HEK293 (cell line): ENCODE measurements around the gene EME2.

Source experiments
- EGR2 ChIP-seq: fragments of 450-650 bp; formaldehyde crosslinking; IDR thresholded peaks from 2 replicates; pipeline ENCODE4 v1.5.1; 2016; ENCODE audit warnings: low read depth, missing biosample characterization, missing genetic modification characterization
- GFI1B ChIP-seq: fragments of 450-650 bp; formaldehyde crosslinking; IDR thresholded peaks from 2 replicates; pipeline ENCODE4 v1.5.1; 2016; ENCODE audit warnings: missing biosample characterization, missing genetic modification characterization
- KLF1 ChIP-seq: fragments of 450-650 bp; formaldehyde crosslinking; IDR thresholded peaks from 2 replicates; pipeline ENCODE4 v1.5.1; 2016; ENCODE audit warnings: missing biosample characterization, missing genetic modification characterization
- KLF8 ChIP-seq: fragments of 450-650 bp; formaldehyde crosslinking; IDR thresholded peaks from 2 replicates; pipeline ENCODE4 v1.5.1; 2016; ENCODE audit warnings: missing biosample characterization, missing genetic modification characterization
- SP3 ChIP-seq: fragments of 450-650 bp; formaldehyde crosslinking; IDR thresholded peaks from 2 replicates; pipeline ENCODE4 v1.5.1; 2016; ENCODE audit warnings: missing biosample characterization, missing genetic modification characterization
- YY1 ChIP-seq: fragments of 450-650 bp; formaldehyde crosslinking; IDR thresholded peaks from 2 replicates; pipeline ENCODE4 v1.5.1; 2018; ENCODE audit warnings: missing biosample characterization, missing genetic modification characterization
- ZBTB1 ChIP-seq: fragments of 450-650 bp; formaldehyde crosslinking; IDR thresholded peaks from 2 replicates; pipeline ENCODE4 v1.5.1; 2016; ENCODE audit warnings: missing biosample characterization, missing genetic modification characterization
- ZNF112 ChIP-seq: fragments of 450-650 bp; formaldehyde crosslinking; IDR thresholded peaks from 2 replicates; pipeline ENCODE4 v1.5.0; 2017; ENCODE audit warnings: missing biosample characterization, missing genetic modification characterization
- ZNF16 ChIP-seq: fragments of 450-650 bp; formaldehyde crosslinking; IDR thresholded peaks from 2 replicates; pipeline ENCODE4 v1.5.1; 2016; ENCODE audit warnings: low read depth, missing biosample characterization, missing genetic modification characterization
- ZNF169 ChIP-seq: fragments of 450-650 bp; formaldehyde crosslinking; IDR thresholded peaks from 2 replicates; pipeline ENCODE4 v1.5.1; 2016; ENCODE audit warnings: missing biosample characterization, missing genetic modification characterization
- ZNF221 ChIP-seq: fragments of 450-650 bp; formaldehyde crosslinking; IDR thresholded peaks from 2 replicates; pipeline ENCODE4 v1.5.1; 2017; ENCODE audit warnings: missing biosample characterization, missing genetic modification characterization, borderline replicate concordance
- ZNF24 ChIP-seq: fragments of 450-650 bp; formaldehyde crosslinking; IDR thresholded peaks from 2 replicates; pipeline ENCODE4 v1.5.1; 2016; ENCODE audit warnings: missing biosample characterization, missing genetic modification characterization
- ZNF266 ChIP-seq: fragments of 450-650 bp; formaldehyde crosslinking; IDR thresholded peaks from 2 replicates; pipeline ENCODE4 v1.5.1; 2016; ENCODE audit warnings: missing biosample characterization, missing genetic modification characterization, low read depth
- ZNF548 ChIP-seq: fragments of 450-650 bp; formaldehyde crosslinking; IDR thresholded peaks from 2 replicates; pipeline ENCODE4 v1.5.1; 2016; ENCODE audit warnings: missing biosample characterization, missing genetic modification characterization
- ZNF629 ChIP-seq: fragments of 450-650 bp; formaldehyde crosslinking; IDR thresholded peaks from 2 replicates; pipeline ENCODE4 v1.5.1; 2017; ENCODE audit warnings: missing biosample characterization, missing genetic modification characterization
- ZNF658 ChIP-seq: fragments of 450-650 bp; formaldehyde crosslinking; IDR thresholded peaks from 2 replicates; pipeline ENCODE4; 2016; ENCODE audit warnings: missing biosample characterization, missing genetic modification characterization
- ZSCAN16 ChIP-seq: fragments of 450-650 bp; formaldehyde crosslinking; IDR thresholded peaks from 2 replicates; pipeline ENCODE4 v1.5.1; 2016; ENCODE audit warnings: missing biosample characterization, missing genetic modification characterization
- TF ChIP-seq, protein P1 (sequence below): fragments of 450-650 bp; formaldehyde crosslinking; IDR thresholded peaks from 2 replicates; pipeline ENCODE4 v1.5.1; 2016; ENCODE audit warnings: missing biosample characterization, missing genetic modification characterization
- TF ChIP-seq, protein P2 (sequence below): fragments of 450-650 bp; formaldehyde crosslinking; IDR thresholded peaks from 2 replicates; pipeline ENCODE4 v1.5.1; 2016; ENCODE audit warnings: missing biosample characterization, missing genetic modification characterization
- TF ChIP-seq, protein P3 (sequence below): fragments of 450-650 bp; IDR thresholded peaks from 2 replicates; pipeline ENCODE4 v1.5.1; 2018; ENCODE audit warnings: missing biosample characterization, mild to moderate bottlenecking, missing genetic modification characterization
- TF ChIP-seq, protein P4 (sequence below): fragments of 450-650 bp; formaldehyde crosslinking; optimal IDR thresholded peaks from 2 replicates; pipeline ENCODE3; 2016; ENCODE audit warnings: missing biosample characterization, mild to moderate bottlenecking, missing genetic modification characterization
- TF ChIP-seq, protein P5 (sequence below): fragments of 450-650 bp; formaldehyde crosslinking; IDR thresholded peaks from 2 replicates; pipeline ENCODE4 v1.5.1; 2016; ENCODE audit warnings: missing biosample characterization, missing genetic modification characterization
- TF ChIP-seq, protein P6 (sequence below): fragments of 450-650 bp; formaldehyde crosslinking; IDR thresholded peaks from 2 replicates; pipeline ENCODE4 v1.5.1; 2016; ENCODE audit warnings: missing biosample characterization, missing genetic modification characterization

Gene EME2

DNA sequence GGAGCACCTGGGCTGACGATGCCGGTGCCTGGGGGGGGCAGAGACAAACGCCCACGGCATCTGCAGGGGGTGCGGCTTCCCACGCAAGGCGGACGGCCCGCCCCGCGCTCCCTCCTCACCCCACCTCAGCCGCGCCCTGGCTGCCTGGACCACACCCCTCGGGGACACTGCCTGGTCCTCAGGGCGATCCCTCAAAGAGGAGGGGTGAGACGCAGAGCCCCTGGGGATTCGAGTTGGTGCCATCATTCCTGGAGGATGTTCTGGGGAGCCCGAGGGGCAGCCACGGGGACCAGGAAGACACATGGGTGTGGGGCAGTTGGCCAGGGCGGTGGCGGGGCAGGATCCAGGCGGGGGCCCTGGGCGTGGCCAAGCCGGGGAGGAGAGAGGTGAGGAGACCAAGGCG, 17.0 kb downstream of the EME2 start (continued):
- TF ChIP-seq ZNF112 (tag by site-specific recombination) = no peak
- TF ChIP-seq, protein P1, sequence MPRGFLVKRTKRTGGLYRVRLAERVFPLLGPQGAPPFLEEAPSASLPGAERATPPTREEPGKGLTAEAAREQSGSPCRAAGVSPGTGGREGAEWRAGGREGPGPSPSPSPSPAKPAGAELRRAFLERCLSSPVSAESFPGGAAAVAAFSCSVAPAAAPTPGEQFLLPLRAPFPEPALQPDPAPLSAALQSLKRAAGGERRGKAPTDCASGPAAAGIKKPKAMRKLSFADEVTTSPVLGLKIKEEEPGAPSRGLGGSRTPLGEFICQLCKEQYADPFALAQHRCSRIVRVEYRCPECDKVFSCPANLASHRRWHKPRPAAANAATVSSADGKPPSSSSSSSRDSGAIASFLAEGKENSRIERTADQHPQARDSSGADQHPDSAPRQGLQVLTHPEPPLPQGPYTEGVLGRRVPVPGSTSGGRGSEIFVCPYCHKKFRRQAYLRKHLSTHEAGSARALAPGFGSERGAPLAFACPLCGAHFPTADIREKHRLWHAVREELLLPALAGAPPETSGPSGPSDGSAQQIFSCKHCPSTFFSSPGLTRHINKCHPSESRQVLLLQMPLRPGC = no peak
- TF ChIP-seq ZNF548 = no peak
- no peak for TF ChIP-seq ZNF266 (tag by site-specific recombination)
- TF ChIP-seq KLF8 (tag by site-specific recombination) = peak; percentile 78; the same call in 1 of the 2 replicates
- no peak for TF ChIP-seq YY1
- no peak for TF ChIP-seq ZNF16
- no peak for TF ChIP-seq ZNF658 (tag by site-specific recombination)
- TF ChIP-seq, protein P2, sequence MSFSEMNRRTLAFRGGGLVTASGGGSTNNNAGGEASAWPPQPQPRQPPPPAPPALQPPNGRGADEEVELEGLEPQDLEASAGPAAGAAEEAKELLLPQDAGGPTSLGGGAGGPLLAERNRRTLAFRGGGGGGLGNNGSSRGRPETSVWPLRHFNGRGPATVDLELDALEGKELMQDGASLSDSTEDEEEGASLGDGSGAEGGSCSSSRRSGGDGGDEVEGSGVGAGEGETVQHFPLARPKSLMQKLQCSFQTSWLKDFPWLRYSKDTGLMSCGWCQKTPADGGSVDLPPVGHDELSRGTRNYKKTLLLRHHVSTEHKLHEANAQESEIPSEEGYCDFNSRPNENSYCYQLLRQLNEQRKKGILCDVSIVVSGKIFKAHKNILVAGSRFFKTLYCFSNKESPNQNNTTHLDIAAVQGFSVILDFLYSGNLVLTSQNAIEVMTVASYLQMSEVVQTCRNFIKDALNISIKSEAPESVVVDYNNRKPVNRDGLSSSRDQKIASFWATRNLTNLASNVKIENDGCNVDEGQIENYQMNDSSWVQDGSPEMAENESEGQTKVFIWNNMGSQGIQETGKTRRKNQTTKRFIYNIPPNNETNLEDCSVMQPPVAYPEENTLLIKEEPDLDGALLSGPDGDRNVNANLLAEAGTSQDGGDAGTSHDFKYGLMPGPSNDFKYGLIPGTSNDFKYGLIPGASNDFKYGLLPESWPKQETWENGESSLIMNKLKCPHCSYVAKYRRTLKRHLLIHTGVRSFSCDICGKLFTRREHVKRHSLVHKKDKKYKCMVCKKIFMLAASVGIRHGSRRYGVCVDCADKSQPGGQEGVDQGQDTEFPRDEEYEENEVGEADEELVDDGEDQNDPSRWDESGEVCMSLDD (tag by site-specific recombination) = no peak
- TF ChIP-seq ZNF169 = no peak
- TF ChIP-seq GFI1B (tag by site-specific recombination) = no peak
- no peak for TF ChIP-seq SP3 (tag by site-specific recombination)
- TF ChIP-seq ZNF221 (tag by site-specific recombination) = no peak
- no peak for TF ChIP-seq ZSCAN16 (tag by site-specific recombination)
- TF ChIP-seq ZNF629 (tag by site-specific recombination) = no peak
- no peak for TF ChIP-seq ZBTB1
- TF ChIP-seq, protein P3, sequence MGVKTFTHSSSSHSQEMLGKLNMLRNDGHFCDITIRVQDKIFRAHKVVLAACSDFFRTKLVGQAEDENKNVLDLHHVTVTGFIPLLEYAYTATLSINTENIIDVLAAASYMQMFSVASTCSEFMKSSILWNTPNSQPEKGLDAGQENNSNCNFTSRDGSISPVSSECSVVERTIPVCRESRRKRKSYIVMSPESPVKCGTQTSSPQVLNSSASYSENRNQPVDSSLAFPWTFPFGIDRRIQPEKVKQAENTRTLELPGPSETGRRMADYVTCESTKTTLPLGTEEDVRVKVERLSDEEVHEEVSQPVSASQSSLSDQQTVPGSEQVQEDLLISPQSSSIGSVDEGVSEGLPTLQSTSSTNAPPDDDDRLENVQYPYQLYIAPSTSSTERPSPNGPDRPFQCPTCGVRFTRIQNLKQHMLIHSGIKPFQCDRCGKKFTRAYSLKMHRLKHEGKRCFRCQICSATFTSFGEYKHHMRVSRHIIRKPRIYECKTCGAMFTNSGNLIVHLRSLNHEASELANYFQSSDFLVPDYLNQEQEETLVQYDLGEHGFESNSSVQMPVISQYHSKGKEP (tag by site-specific recombination) = no peak
- TF ChIP-seq, protein P4, sequence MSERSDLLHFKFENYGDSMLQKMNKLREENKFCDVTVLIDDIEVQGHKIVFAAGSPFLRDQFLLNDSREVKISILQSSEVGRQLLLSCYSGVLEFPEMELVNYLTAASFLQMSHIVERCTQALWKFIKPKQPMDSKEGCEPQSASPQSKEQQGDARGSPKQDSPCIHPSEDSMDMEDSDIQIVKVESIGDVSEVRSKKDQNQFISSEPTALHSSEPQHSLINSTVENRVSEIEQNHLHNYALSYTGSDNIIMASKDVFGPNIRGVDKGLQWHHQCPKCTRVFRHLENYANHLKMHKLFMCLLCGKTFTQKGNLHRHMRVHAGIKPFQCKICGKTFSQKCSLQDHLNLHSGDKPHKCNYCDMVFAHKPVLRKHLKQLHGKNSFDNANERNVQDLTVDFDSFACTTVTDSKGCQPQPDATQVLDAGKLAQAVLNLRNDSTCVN = no peak
- TF ChIP-seq, protein P5, sequence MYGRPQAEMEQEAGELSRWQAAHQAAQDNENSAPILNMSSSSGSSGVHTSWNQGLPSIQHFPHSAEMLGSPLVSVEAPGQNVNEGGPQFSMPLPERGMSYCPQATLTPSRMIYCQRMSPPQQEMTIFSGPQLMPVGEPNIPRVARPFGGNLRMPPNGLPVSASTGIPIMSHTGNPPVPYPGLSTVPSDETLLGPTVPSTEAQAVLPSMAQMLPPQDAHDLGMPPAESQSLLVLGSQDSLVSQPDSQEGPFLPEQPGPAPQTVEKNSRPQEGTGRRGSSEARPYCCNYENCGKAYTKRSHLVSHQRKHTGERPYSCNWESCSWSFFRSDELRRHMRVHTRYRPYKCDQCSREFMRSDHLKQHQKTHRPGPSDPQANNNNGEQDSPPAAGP (tag by site-specific recombination) = peak; percentile 51; the same call in 1 of the 2 replicates
- no peak for TF ChIP-seq EGR2 (tag by site-specific recombination)
- TF ChIP-seq ZNF24 (tag by site-specific recombination) = no peak
- TF ChIP-seq, protein P6, sequence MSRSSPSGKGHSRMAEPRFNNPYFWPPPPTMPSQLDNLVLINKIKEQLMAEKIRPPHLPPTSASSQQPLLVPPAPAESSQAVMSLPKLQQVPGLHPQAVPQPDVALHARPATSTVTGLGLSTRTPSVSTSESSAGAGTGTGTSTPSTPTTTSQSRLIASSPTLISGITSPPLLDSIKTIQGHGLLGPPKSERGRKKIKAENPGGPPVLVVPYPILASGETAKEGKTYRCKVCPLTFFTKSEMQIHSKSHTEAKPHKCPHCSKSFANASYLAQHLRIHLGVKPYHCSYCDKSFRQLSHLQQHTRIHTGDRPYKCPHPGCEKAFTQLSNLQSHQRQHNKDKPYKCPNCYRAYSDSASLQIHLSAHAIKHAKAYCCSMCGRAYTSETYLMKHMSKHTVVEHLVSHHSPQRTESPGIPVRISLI (tag by site-specific recombination) = no peak
- peak; percentile 100 for TF ChIP-seq KLF1
